ENCODE data around the gene ZMYM2. TPM values are rescaled to one million over a fixed set of nuclear protein-coding genes. Genes with fewer than 3 reads are reported as not detected.

The ZMYM2 gene
- total and polyA plus RNA-seq, 7 donors, result 10.4 to 70.3 (median 64.6) TPM

- H3K9me3 ChIP-seq, result no peaks in the 10 kb centered on the region
- peaks cover 0 to 16% (median 10%) of the 10 kb centered on the region in 4 donors for H3K4me1 ChIP-seq
- H3K27me3 ChIP-seq, result no peaks in the 10 kb centered on the region
- DNase-seq, result peak; percentile 87
- 1 to 4% methylated on average over 54 to 55 of the region's 55 CpGs for WGBS, 2 donors
- no peaks in the 10 kb centered on the region for H3K36me3 ChIP-seq
- peak overlapping the region; percentile 58 to 78 (median 66) for H3K4me3 ChIP-seq
- H3K27ac ChIP-seq, result peak overlapping the region; percentile 89 to 96 (median 89)
- intact Hi-C loops (cut with DNase I), result no loop called here
- TF ChIP-seq EP300 (IDR thresholded peaks at IDR 0.05), result no peak
- no peak for TF ChIP-seq CTCF (IDR thresholded peaks at IDR 0.05)
- no peak for TF ChIP-seq POLR2AphosphoS5 (IDR thresholded peaks at IDR 0.05)
- TF ChIP-seq POLR2A (IDR thresholded peaks at IDR 0.05), result no peak
Observed at GRCh38 chr13:20118268-20119140, 160.0 kb downstream of the ZMYM2 start.

GRCh38 chr13:20119960-20120359, 161.4 kb downstream of the ZMYM2 start:
- 78 to 85% methylated on average over 3 of the region's 3 CpGs for WGBS, 2 donors
- intact Hi-C loops (cut with DNase I), result loop anchor here (10.0 kb wide), 1 partner anchor 255 kb away; the partner anchor contains the start of gene ZMYM5
- Histone ChIP-seq H3K4me1 (peaks cover 0 to 17% (median 10%) of the 10 kb centered on the region in 4 donors), H3K4me3 (peak overlapping the region in 2 of 4 donors; percentile 21 to 42), H3K27ac (peak overlapping the region; percentile 89 to 96 (median 89)), H3K27me3 (no peaks in the 10 kb centered on the region), H3K36me3 (no peaks in the 10 kb centered on the region), H3K9me3 (no peaks in the 10 kb centered on the region)
- TF ChIP-seq CTCF (IDR thresholded peaks at IDR 0.05) (no peak), POLR2A (IDR thresholded peaks at IDR 0.05) (no peak), POLR2AphosphoS5 (IDR thresholded peaks at IDR 0.05) (no peak), EP300 (IDR thresholded peaks at IDR 0.05) (no peak)
- DNase-seq, result no peak

- no peak for TF ChIP-seq POLR2AphosphoS5 (IDR thresholded peaks at IDR 0.05)
- TF ChIP-seq CTCF (IDR thresholded peaks at IDR 0.05), result no peak
- TF ChIP-seq EP300 (IDR thresholded peaks at IDR 0.05), result no peak
- no peak for TF ChIP-seq POLR2A (IDR thresholded peaks at IDR 0.05)
- peak overlapping the region in 2 of 4 donors; percentile 89 for H3K27ac ChIP-seq
- intact Hi-C loops (cut with DNase I), result loop anchor here (10.0 kb wide), 1 partner anchor 256 kb away; the partner anchor contains the start of gene ZMYM5
- peaks cover 0 to 25% (median 19%) of the 10 kb centered on the region in 4 donors for H3K4me1 ChIP-seq
- 30 to 58% methylated on average over 7 of the region's 7 CpGs for WGBS, 2 donors
- H3K4me3 ChIP-seq, result peak overlapping the region in 2 of 4 donors; percentile 21 to 42
- no peaks in the 10 kb centered on the region for H3K27me3 ChIP-seq
- H3K36me3 ChIP-seq, result no peaks in the 10 kb centered on the region
- no peaks in the 10 kb centered on the region for H3K9me3 ChIP-seq
- DNase-seq, result no peak
Observed at GRCh38 chr13:20121159-20121525, 162.6 kb downstream of the ZMYM2 start.

- Histone ChIP-seq H3K27ac (no peak overlapping the region), H3K4me1 (peaks cover 0 to 38% (median 31%) of the 10 kb centered on the region in 4 donors), H3K27me3 (peaks cover 0 to 8% (median 0%) of the 10 kb centered on the region in 3 donors), H3K4me3 (no peak overlapping the region), H3K9me3 (no peaks in the 10 kb centered on the region), H3K36me3 (no peaks in the 10 kb centered on the region)
- TF ChIP-seq POLR2AphosphoS5 (IDR thresholded peaks at IDR 0.05) (no peak), EP300 (IDR thresholded peaks at IDR 0.05) (no peak), CTCF (IDR thresholded peaks at IDR 0.05) (no peak), POLR2A (IDR thresholded peaks at IDR 0.05) (no peak)
- no peak for DNase-seq
- intact Hi-C loops (cut with DNase I), result loop anchor here (10.0 kb wide), 1 partner anchor 260 kb away; the partner anchor contains the start of gene ZMYM5
- WGBS, 2 donors, result 91 to 93% methylated on average over 1 of the region's 1 CpG
Observed at GRCh38 chr13:20124303-20124702, 165.8 kb downstream of the ZMYM2 start.
